ENCODE results near the gene GPA33.

DNA sequence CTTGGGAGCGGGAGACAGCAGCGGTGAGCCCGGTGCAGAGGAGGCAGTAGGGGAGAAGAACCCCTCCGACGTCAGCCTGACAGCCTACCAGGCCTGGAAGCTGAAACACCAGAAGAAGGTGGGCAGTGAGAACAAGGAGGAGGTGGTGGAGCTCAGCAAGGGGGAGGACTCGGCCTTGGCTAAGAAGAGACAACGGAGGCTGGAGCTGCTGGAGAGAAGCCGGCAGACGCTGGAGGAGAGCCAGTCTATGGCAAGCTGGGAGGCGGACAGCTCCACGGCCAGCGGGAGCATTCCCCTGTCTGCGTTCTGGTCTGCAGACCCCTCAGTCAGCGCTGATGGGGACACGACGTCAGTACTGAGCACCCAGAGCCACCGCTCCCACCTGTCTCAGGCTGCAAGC lies 36.6 kb upstream of the GPA33 start:
- TF ChIP-seq, protein P1, sequence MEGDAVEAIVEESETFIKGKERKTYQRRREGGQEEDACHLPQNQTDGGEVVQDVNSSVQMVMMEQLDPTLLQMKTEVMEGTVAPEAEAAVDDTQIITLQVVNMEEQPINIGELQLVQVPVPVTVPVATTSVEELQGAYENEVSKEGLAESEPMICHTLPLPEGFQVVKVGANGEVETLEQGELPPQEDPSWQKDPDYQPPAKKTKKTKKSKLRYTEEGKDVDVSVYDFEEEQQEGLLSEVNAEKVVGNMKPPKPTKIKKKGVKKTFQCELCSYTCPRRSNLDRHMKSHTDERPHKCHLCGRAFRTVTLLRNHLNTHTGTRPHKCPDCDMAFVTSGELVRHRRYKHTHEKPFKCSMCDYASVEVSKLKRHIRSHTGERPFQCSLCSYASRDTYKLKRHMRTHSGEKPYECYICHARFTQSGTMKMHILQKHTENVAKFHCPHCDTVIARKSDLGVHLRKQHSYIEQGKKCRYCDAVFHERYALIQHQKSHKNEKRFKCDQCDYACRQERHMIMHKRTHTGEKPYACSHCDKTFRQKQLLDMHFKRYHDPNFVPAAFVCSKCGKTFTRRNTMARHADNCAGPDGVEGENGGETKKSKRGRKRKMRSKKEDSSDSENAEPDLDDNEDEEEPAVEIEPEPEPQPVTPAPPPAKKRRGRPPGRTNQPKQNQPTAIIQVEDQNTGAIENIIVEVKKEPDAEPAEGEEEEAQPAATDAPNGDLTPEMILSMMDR (conservative IDR thresholded peaks at IDR 0.05) = no peak
- no peak for TF ChIP-seq EZH2 (IDR thresholded peaks at IDR 0.05; ENCODE audit: low read depth)
